ENCODE results near the gene UHMK1. TPM values are rescaled to one million over a fixed set of nuclear protein-coding genes. Genes with fewer than 3 reads are reported as not detected.

UHMK1 gene
- total RNA-seq, 1 experiment from 2014 or later, result 76.0 TPM

DNA sequence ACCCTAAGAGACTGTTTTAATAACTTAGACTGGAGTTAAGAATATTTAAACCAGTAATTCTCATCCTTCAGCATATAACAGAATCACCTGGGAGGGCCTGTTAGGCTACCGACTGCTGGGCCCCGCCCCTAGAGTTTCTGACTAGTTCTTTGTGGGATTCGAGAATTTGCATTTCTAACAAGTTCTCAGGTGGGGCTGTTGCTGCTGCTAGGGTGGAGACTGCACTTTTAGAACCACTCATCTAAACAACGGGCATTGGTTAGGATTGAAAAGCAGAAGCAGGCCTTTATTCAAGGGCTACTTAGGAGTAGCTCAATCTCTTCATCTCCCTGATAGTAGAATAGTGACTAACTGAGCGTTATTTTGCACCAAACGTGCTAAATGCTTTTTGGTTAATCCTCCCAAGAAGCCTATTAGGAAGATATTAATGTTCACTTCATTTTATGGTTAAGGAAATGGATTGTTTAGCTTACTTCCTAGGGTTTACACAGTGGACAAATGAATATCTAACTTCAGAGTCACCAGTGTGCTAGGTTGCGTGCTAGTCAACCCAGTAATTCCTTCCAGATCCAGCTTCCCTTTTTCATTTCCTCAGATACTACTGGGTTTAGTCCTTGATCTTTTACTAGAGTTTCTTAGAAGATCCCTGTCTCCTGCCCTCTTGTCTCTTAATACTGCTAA is 32.8 kb downstream of the UHMK1 start:
- ATAC-seq, result no peak
- intact Hi-C loops (cut with micrococcal nuclease; ENCODE audit: unreplicated experiment), result no loop called here

DNA sequence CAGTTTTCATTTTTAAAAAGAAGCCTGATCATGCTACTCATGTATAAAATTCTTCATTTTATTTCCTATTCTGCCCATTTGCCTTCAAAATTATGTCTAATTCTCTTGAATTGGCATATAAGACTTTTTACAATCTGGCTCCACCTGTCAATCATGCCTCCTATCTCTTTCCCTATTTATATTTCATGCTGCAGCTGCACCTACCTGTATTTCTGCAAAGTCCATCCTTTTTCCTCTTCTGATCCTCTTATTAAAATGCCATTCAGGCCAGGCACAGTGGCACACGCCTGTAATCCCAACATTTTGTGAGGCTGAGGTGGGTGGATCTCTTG is 33.3 kb downstream of the UHMK1 start:
- DNase-seq (ENCODE audit: low read depth, low spot score) (no peak), ATAC-seq (no peak)
- Histone ChIP-seq H3K27ac (ENCODE audit: low read length) (no peak overlapping the region), H3K4me3 (ENCODE audit: low read depth in 2 of 2, low read length in 2 of 2) (no peak overlapping the region), H3K4me1 (ENCODE audit: control insufficient read depth, insufficient read depth, low read length) (no peaks in the 10 kb centered on the region), H3K27me3 (ENCODE audit: control insufficient read depth, insufficient read depth, low read length) (no peaks in the 10 kb centered on the region), H3K9me3 (ENCODE audit: control insufficient read depth, insufficient read depth, low read depth, low read length) (no peaks in the 10 kb centered on the region), H3K36me3 (ENCODE audit: control insufficient read depth, insufficient read depth, low read length) (peaks cover 10% of the 10 kb centered on the region)
- in situ Hi-C loops (cut with HindIII; ENCODE audit: low pct_unique_long_range_greater_than_20kb, low sequenced_read_pairs), result no loop called here
- no TSS peak for BruUV-seq (replicated peaks)
- TF ChIP-seq TCF7L2 (IDR thresholded peaks at IDR 0.05; ENCODE audit: low read depth, low read length) (no peak), SIN3A (IDR thresholded peaks at IDR 0.05; ENCODE audit: borderline replicate concordance, insufficient read depth, low read depth, low read length) (no peak), POLR2AphosphoS5 (IDR thresholded peaks at IDR 0.05; ENCODE audit: low read depth, low read length) (no peak)
- TF ChIP-seq, protein P1, sequence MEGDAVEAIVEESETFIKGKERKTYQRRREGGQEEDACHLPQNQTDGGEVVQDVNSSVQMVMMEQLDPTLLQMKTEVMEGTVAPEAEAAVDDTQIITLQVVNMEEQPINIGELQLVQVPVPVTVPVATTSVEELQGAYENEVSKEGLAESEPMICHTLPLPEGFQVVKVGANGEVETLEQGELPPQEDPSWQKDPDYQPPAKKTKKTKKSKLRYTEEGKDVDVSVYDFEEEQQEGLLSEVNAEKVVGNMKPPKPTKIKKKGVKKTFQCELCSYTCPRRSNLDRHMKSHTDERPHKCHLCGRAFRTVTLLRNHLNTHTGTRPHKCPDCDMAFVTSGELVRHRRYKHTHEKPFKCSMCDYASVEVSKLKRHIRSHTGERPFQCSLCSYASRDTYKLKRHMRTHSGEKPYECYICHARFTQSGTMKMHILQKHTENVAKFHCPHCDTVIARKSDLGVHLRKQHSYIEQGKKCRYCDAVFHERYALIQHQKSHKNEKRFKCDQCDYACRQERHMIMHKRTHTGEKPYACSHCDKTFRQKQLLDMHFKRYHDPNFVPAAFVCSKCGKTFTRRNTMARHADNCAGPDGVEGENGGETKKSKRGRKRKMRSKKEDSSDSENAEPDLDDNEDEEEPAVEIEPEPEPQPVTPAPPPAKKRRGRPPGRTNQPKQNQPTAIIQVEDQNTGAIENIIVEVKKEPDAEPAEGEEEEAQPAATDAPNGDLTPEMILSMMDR (IDR thresholded peaks at IDR 0.05), result no peak
- TF ChIP-seq, protein P2, sequence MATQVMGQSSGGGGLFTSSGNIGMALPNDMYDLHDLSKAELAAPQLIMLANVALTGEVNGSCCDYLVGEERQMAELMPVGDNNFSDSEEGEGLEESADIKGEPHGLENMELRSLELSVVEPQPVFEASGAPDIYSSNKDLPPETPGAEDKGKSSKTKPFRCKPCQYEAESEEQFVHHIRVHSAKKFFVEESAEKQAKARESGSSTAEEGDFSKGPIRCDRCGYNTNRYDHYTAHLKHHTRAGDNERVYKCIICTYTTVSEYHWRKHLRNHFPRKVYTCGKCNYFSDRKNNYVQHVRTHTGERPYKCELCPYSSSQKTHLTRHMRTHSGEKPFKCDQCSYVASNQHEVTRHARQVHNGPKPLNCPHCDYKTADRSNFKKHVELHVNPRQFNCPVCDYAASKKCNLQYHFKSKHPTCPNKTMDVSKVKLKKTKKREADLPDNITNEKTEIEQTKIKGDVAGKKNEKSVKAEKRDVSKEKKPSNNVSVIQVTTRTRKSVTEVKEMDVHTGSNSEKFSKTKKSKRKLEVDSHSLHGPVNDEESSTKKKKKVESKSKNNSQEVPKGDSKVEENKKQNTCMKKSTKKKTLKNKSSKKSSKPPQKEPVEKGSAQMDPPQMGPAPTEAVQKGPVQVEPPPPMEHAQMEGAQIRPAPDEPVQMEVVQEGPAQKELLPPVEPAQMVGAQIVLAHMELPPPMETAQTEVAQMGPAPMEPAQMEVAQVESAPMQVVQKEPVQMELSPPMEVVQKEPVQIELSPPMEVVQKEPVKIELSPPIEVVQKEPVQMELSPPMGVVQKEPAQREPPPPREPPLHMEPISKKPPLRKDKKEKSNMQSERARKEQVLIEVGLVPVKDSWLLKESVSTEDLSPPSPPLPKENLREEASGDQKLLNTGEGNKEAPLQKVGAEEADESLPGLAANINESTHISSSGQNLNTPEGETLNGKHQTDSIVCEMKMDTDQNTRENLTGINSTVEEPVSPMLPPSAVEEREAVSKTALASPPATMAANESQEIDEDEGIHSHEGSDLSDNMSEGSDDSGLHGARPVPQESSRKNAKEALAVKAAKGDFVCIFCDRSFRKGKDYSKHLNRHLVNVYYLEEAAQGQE (IDR thresholded peaks at IDR 0.05; ENCODE audit: insufficient read depth in 1 of 2, low read depth in 2 of 2, low read length in 1 of 2), result no peak
- intact Hi-C loops (cut with micrococcal nuclease; ENCODE audit: unreplicated experiment), result no loop called here
- CTCF ChIA-PET, result no interaction called here
- POLR2A ChIA-PET, result no interaction called here

More for the DNA sequence above, 32.8 kb downstream of the UHMK1 start:
- ChIA-PET CTCF (no interaction called here), POLR2A (no interaction called here)
- Histone ChIP-seq H3K4me3 (ENCODE audit: low read depth in 2 of 2, low read length in 2 of 2) (no peak overlapping the region), H3K9me3 (ENCODE audit: control insufficient read depth, insufficient read depth, low read depth, low read length) (no peaks in the 10 kb centered on the region), H3K27ac (ENCODE audit: low read length) (no peak overlapping the region), H3K4me1 (ENCODE audit: control insufficient read depth, insufficient read depth, low read length) (no peaks in the 10 kb centered on the region), H3K36me3 (ENCODE audit: control insufficient read depth, insufficient read depth, low read length) (peaks cover 12% of the 10 kb centered on the region), H3K27me3 (ENCODE audit: control insufficient read depth, insufficient read depth, low read length) (no peaks in the 10 kb centered on the region)
- in situ Hi-C loops (cut with HindIII; ENCODE audit: low pct_unique_long_range_greater_than_20kb, low sequenced_read_pairs), result no loop called here
- DNase-seq (ENCODE audit: low read depth, low spot score), result no peak
- no TSS peak for BruUV-seq (replicated peaks)
- TF ChIP-seq TCF7L2 (IDR thresholded peaks at IDR 0.05; ENCODE audit: low read depth, low read length), result no peak
- TF ChIP-seq POLR2AphosphoS5 (IDR thresholded peaks at IDR 0.05; ENCODE audit: low read depth, low read length), result no peak
- TF ChIP-seq, protein P1 (IDR thresholded peaks at IDR 0.05), result no peak
- TF ChIP-seq, protein P2 (IDR thresholded peaks at IDR 0.05; ENCODE audit: insufficient read depth in 1 of 2, low read depth in 2 of 2, low read length in 1 of 2), result no peak
- TF ChIP-seq SIN3A (IDR thresholded peaks at IDR 0.05; ENCODE audit: borderline replicate concordance, insufficient read depth, low read depth, low read length), result no peak

Data from Panc1 (cell line).